Measurements from ENCODE around the gene PAK6. TPM values are rescaled to one million over a fixed set of nuclear protein-coding genes. Genes with fewer than 3 reads are reported as not detected.

Gene PAK6
- total RNA-seq, 1 experiment from 2014 or later: 0.84 TPM

DNA sequence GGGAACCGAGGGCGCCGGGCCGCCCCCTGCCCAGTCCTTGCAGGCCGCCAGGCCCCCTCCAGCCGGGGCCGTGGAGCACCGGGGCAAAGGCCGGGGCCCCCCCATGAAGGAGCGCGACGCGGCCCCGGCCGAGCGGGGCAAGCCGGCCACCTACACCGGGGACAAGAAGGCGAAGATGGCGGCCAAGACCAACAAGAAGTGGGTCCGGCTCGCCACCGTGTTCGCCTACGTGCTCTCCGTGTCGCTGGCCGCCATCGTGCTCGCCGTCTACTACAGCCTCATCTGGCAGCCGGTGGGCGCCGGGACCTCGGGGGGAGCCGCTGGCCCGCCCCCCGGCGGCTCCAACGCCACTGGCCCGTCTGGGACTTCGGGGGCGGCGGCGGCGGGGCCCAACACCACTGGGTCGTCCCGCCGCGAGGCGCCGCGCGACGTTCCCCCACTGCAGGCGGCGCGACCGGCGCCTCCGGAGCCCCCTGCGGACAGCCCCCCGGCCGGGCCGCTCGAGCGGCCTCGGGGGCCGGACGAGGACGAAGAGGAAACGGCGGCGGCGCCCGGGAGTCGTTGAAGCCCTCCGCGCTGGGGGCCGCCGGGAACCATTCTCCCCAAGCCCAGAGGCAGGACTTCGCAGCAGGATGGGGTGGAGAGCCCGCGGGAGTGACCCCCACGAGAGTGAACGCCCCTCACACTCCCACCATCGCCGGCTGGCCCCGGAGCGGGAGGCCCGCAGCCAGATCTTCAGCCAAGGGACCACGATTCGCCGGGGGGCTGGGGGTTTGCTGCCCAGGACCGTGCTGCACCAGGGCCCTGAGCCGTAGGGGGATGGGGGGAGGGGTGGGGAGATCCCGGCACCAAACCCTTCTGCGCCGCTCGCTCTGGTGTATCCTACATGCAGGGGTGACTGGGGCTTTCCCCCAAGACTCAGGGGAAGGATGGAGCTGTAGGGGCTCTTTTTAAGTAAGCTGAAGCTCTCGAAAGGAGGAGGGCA lies 85.4 kb downstream of the PAK6 start:
- POLR2A ChIA-PET (ENCODE audit: low non-redundant PET): no interaction called here
- intact Hi-C loops (cut with micrococcal nuclease; ENCODE audit: unreplicated experiment): no loop called here
- DNase-seq (ENCODE audit: low spot score): no peak
- no peaks in the 10 kb centered on the region for H3K27me3 ChIP-seq (replicated peaks; ENCODE audit: insufficient read depth, low read depth, low read length, poor library complexity)
- H3K27ac ChIP-seq (ENCODE audit: low read depth, low read length, poor library complexity, severe bottlenecking): peak overlapping the region; percentile 41
- H3K4me1 ChIP-seq (ENCODE audit: insufficient read depth, low read length, poor library complexity, severe bottlenecking): peaks cover 47% of the 10 kb centered on the region
- H3K4me3 ChIP-seq (ENCODE audit: low read depth, low read length, poor library complexity, severe bottlenecking): peak overlapping the region; percentile 60
- CTCF ChIA-PET: interaction anchor here (0.6 to 1.2 kb wide), 3 partner anchors 16 to 158 kb away, joined by 4 to 7 read pairs (median 4); partner anchors contain the start of gene CCDC9B
- H3K36me3 ChIP-seq (ENCODE audit: insufficient read depth, low read length, poor library complexity, severe bottlenecking): no peaks in the 10 kb centered on the region
- BruUV-seq (replicated peaks): no TSS peak
- no peaks in the 10 kb centered on the region for H3K9me3 ChIP-seq (ENCODE audit: low read depth, low read length, poor library complexity, severe bottlenecking)
- TF ChIP-seq, protein P1, sequence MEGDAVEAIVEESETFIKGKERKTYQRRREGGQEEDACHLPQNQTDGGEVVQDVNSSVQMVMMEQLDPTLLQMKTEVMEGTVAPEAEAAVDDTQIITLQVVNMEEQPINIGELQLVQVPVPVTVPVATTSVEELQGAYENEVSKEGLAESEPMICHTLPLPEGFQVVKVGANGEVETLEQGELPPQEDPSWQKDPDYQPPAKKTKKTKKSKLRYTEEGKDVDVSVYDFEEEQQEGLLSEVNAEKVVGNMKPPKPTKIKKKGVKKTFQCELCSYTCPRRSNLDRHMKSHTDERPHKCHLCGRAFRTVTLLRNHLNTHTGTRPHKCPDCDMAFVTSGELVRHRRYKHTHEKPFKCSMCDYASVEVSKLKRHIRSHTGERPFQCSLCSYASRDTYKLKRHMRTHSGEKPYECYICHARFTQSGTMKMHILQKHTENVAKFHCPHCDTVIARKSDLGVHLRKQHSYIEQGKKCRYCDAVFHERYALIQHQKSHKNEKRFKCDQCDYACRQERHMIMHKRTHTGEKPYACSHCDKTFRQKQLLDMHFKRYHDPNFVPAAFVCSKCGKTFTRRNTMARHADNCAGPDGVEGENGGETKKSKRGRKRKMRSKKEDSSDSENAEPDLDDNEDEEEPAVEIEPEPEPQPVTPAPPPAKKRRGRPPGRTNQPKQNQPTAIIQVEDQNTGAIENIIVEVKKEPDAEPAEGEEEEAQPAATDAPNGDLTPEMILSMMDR (conservative IDR thresholded peaks at IDR 0.05; ENCODE audit: low read depth, low read length): no peak
- no peak for TF ChIP-seq EZH2 (IDR thresholded peaks at IDR 0.05; ENCODE audit: borderline replicate concordance, low read depth, low read length, poor library complexity, severe bottlenecking)

DNA sequence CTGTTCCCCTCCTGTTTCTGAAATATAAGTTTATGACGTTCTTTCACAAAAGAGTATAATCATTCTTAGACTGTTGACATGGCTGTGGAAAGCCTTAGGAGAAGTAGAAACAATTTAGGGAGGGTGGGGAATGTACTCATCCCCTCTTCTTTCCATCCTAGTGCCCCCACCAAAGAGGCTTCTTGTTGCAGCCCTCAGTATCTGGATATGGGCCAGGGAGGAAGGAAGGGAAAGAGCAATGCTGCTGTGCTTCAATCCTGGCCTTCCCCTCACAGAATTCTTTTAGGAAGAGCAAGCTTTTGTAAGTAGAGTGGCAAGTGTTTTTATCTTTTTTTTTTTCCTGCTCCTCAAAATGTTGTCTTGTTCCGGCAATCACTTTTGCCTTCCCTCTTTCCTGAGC lies 86.3 kb downstream of the PAK6 start:
- TF ChIP-seq EZH2 (IDR thresholded peaks at IDR 0.05; ENCODE audit: borderline replicate concordance, low read depth, low read length, poor library complexity, severe bottlenecking): no peak
- TF ChIP-seq, protein P1 (conservative IDR thresholded peaks at IDR 0.05; ENCODE audit: low read depth, low read length): no peak
- H3K9me3 ChIP-seq (ENCODE audit: low read depth, low read length, poor library complexity, severe bottlenecking): no peaks in the 10 kb centered on the region
- no peaks in the 10 kb centered on the region for H3K27me3 ChIP-seq (replicated peaks; ENCODE audit: insufficient read depth, low read depth, low read length, poor library complexity)
- peaks cover 47% of the 10 kb centered on the region for H3K4me1 ChIP-seq (ENCODE audit: insufficient read depth, low read length, poor library complexity, severe bottlenecking)
- POLR2A ChIA-PET (ENCODE audit: low non-redundant PET): interaction anchor here (0.6 kb wide), 1 partner anchor 228 kb away, joined by 3 read pairs; no protein-coding TSS in a partner anchor
- intact Hi-C loops (cut with micrococcal nuclease; ENCODE audit: unreplicated experiment): no loop called here
- peak overlapping the region; percentile 60 for H3K4me3 ChIP-seq (ENCODE audit: low read depth, low read length, poor library complexity, severe bottlenecking)
- CTCF ChIA-PET: interaction anchor here (0.8 to 1.2 kb wide), 2 partner anchors 15 to 51 kb away, joined by 4 read pairs; partner anchors contain the start of gene CCDC9B
- no peaks in the 10 kb centered on the region for H3K36me3 ChIP-seq (ENCODE audit: insufficient read depth, low read length, poor library complexity, severe bottlenecking)
- BruUV-seq (replicated peaks): no TSS peak
- no peak for DNase-seq (ENCODE audit: low spot score)
- H3K27ac ChIP-seq (ENCODE audit: low read depth, low read length, poor library complexity, severe bottlenecking): no peak overlapping the region

- no peaks in the 10 kb centered on the region for H3K27me3 ChIP-seq (replicated peaks; ENCODE audit: insufficient read depth, low read depth, low read length, poor library complexity)
- ChIA-PET POLR2A (ENCODE audit: low non-redundant PET) (no interaction called here), CTCF (interaction anchor here (1.2 kb wide), 2 partner anchors 19 to 52 kb away, joined by 3 to 4 read pairs; no protein-coding TSS in a partner anchor)
- peaks cover 44% of the 10 kb centered on the region for H3K4me1 ChIP-seq (ENCODE audit: insufficient read depth, low read length, poor library complexity, severe bottlenecking)
- no peaks in the 10 kb centered on the region for H3K9me3 ChIP-seq (ENCODE audit: low read depth, low read length, poor library complexity, severe bottlenecking)
- H3K4me3 ChIP-seq (ENCODE audit: low read depth, low read length, poor library complexity, severe bottlenecking): no peak overlapping the region
- H3K27ac ChIP-seq (ENCODE audit: low read depth, low read length, poor library complexity, severe bottlenecking): no peak overlapping the region
- no peaks in the 10 kb centered on the region for H3K36me3 ChIP-seq (ENCODE audit: insufficient read depth, low read length, poor library complexity, severe bottlenecking)
- TF ChIP-seq, protein P1 (conservative IDR thresholded peaks at IDR 0.05; ENCODE audit: low read depth, low read length): no peak
- no peak for TF ChIP-seq EZH2 (IDR thresholded peaks at IDR 0.05; ENCODE audit: borderline replicate concordance, low read depth, low read length, poor library complexity, severe bottlenecking)
- TSS peak; percentile 41 for BruUV-seq (replicated peaks)
- no peak for DNase-seq (ENCODE audit: low spot score)
- intact Hi-C loops (cut with micrococcal nuclease; ENCODE audit: unreplicated experiment): no loop called here
Measured at GRCh38 chr15:40325700-40326099, 86.8 kb downstream of the PAK6 start.

Other genes with a start within 250 kb of the PAK6 start
- 272 and 274 TPM in 2 replicates for gene SRP14, start 199.9 kb upstream of the PAK6 start, total RNA-seq (2021)
- 18.5 and 29.9 TPM in 2 replicates for gene BMF, start 130.2 kb upstream of the PAK6 start, total RNA-seq (2021)
- gene BUB1B, start 78.0 kb upstream of the PAK6 start, total RNA-seq (2021): 190 and 196 TPM in 2 replicates
- 2.5 TPM in 2 replicates for gene ANKRD63, start 44.0 kb downstream of the PAK6 start, total RNA-seq (2021)
- 5.6 and 6.6 TPM in 2 replicates for gene PLCB2, start 68.9 kb downstream of the PAK6 start, total RNA-seq (2021)
- gene INAFM2, start 84.6 kb downstream of the PAK6 start, total RNA-seq (2021): 14.5 and 15.6 TPM in 2 replicates
- gene CCDC9B, start 101.9 kb downstream of the PAK6 start, total RNA-seq (2021): 8.6 and 8.9 TPM in 2 replicates
- not detected in 2 replicates for gene PHGR1, start 112.0 kb downstream of the PAK6 start, total RNA-seq (2021)
- 0.62 and 1.3 TPM in 2 replicates for gene DISP2, start 119.2 kb downstream of the PAK6 start, total RNA-seq (2021)
- 115 and 121 TPM in 2 replicates for gene KNSTRN, start 143.7 kb downstream of the PAK6 start, total RNA-seq (2021)
- gene IVD, start 166.7 kb downstream of the PAK6 start, total RNA-seq (2021): 51.8 and 62.0 TPM in 2 replicates
- gene BAHD1, start 201.9 kb downstream of the PAK6 start, total RNA-seq (2021): 32.7 and 33.5 TPM in 2 replicates
- gene CHST14, start 231.9 kb downstream of the PAK6 start, total RNA-seq (2021): 14.3 and 17.6 TPM in 2 replicates